Fibroblast of skin of scalp (primary cell): ENCODE measurements around the gene MDC1.
"Not testable (repeated sequence)": the region's sequence is repeated elsewhere in the genome, so short reads cannot be mapped to it uniquely, and the experiment has no call there.

Experiments used
- DNase-seq: peaks from one replicate; pipeline ENCODE4 v3.0.0-alpha.2; 2013

Gene MDC1

GRCh38 chr6:30725713-30726505, 8.8 kb upstream of the MDC1 start:
- peak; percentile 77 for DNase-seq

DNA sequence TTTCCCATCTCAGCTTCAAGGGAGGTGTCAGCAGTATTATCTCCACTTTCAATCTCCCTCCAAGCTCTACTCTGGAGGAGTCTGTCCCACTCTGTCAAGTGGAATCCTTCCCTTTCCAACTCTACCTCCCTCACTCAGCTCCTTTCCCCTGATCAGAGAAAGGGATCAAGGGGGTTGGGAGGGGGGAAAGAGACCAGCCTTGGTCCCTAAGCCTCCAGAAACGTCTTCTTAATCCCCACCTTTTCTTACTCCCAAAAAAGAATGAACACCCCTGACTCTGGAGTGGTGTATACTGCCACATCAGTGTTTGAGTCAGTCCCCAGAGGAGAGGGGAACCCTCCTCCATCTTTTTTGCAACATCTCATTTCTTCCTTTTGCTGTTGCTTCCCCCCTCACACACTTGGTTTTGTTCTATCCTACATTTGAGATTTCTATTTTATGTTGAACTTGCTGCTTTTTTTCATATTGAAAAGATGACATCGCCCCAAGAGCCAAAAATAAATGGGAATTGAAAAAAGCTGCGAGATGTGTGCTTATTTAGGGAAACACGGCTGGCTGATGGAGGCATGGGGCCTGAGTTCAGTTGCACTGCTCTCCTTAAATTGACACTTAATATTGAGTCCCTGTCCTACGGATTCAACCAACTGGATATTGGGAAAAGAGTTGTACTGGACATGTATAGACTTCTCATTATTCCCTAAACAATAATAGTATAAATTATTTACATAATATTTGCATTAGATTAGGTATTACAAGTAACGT, 8.0 kb upstream of the MDC1 start:
- DNase-seq, result peak; percentile 30

DNA sequence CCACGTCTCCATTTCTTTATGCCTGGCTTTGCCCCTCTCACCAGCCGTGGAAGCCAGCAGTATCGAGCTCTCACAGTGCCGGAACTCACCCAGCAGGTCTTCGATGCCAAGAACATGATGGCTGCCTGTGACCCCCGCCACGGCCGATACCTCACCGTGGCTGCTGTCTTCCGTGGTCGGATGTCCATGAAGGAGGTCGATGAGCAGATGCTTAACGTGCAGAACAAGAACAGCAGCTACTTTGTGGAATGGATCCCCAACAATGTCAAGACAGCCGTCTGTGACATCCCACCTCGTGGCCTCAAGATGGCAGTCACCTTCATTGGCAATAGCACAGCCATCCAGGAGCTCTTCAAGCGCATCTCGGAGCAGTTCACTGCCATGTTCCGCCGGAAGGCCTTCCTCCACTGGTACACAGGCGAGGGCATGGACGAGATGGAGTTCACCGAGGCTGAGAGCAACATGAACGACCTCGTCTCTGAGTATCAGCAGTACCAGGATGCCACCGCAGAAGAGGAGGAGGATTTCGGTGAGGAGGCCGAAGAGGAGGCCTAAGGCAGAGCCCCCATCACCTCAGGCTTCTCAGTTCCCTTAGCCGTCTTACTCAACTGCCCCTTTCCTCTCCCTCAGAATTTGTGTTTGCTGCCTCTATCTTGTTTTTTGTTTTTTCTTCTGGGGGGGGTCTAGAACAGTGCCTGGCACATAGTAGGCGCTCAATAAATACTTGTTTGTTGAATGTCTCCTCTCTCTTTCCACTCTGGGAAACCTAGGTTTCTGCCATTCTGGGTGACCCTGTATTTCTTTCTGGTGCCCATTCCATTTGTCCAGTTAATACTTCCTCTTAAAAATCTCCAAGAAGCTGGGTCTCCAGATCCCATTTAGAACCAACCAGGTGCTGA, 7.0 kb upstream of the MDC1 start:
- DNase-seq, result peak; percentile 33

- DNase-seq, result not testable (repeated sequence)
Observed at GRCh38 chr6:30723159-30723842, 6.2 kb upstream of the MDC1 start.

DNA sequence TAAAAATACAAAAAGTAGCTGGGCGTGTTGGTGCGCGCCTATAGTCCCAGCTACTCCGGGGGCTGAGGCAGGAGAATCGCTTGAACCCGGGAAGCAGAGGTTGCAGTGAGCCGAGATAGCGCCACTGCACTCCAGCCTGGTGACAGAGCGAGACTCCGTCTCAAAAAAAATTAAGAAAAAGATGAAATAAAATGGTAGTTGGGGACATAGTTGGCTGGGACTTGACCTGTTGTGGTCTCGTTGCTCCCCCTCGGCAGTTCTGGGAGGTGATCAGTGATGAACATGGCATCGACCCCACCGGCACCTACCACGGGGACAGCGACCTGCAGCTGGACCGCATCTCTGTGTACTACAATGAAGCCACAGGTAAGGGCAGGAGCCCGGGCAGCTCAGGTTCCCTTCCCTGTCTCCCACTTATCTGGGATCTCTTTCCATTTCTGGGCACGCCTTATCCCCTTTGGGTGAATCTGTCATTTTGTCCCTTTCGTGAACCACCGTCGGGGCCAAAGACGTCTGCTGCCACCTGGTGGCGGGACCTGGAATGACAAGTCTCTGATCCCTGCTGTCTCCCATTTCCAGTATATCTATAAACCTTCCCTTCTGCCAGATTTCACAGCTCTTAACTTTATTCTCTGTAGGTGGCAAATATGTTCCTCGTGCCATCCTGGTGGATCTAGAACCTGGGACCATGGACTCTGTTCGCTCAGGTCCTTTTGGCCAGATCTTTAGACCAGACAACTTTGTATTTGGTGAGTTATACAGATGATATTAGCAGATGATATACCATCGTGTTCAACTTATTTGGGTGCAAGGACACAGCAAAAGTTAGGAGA, 5.4 kb upstream of the MDC1 start:
- DNase-seq, result peak; percentile 82

DNA sequence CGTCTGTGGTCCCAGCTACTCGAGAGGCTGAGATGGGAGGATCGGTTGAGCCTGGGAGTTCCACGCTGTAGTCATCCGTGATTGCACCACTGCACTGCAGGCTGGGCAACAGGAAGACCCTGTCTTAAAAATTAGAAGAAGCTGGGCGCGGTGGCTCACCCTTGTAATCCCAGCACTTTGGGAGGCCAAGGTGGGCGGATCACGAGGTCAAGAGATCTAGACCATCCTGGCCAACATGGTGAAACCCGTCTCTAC, 4.9 kb upstream of the MDC1 start:
- DNase-seq, result peak; percentile 32

DNA sequence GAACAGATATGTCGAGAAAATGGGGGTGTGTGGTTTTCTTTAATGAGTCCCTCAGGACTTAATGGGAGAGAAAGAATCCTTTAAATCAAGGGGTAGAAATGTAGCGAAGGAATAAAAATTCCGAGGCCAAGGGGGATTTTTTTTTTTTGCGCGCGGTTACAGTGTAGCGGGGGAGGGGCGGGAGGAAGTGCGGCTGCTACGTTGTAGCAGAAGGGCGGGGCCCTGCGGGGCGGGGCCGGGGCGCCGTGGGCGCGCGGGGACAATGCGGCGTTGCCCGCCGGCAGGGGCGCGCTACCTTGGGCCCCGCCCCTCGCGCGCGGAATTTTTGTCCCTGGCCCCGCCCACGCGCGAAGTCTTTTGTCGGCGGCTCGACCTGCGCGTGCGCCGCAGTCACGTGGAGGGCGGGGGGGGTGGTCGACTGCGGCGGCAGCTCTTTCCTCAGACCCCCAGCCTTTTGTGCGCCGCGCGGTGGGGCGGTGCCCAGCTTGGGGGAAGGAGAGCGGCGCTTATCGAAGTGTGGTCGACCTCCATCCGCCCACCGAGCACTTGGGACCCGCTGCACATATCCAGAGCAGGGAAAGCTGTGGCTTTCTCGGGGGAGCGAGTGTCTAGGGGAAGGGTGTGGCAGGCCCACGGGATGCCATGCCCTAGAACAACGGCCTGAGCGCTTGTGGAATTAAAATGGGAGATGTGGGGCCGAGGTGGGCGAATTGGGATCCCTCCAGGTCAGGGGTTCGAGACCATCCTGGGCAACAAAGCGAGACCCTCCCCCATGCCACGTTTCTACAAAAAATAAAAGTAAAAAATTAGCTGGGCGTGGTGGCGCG, 4.3 kb upstream of the MDC1 start:
- peak; percentile 94 for DNase-seq

GRCh38 chr6:30720738-30721197, 3.7 kb upstream of the MDC1 start:
- DNase-seq, result peak; percentile 54

GRCh38 chr6:30719791-30720737, 3.0 kb upstream of the MDC1 start, which contains the start of gene TUBB:
TUBB (plus strand) TSS chr6:30720352; CDS start chr6:30720507, 155 bp downstream.
- DNase-seq, result peak; percentile 99

GRCh38 chr6:30719356-30719755, 2.3 kb upstream of the MDC1 start:
- DNase-seq, result no peak

DNA sequence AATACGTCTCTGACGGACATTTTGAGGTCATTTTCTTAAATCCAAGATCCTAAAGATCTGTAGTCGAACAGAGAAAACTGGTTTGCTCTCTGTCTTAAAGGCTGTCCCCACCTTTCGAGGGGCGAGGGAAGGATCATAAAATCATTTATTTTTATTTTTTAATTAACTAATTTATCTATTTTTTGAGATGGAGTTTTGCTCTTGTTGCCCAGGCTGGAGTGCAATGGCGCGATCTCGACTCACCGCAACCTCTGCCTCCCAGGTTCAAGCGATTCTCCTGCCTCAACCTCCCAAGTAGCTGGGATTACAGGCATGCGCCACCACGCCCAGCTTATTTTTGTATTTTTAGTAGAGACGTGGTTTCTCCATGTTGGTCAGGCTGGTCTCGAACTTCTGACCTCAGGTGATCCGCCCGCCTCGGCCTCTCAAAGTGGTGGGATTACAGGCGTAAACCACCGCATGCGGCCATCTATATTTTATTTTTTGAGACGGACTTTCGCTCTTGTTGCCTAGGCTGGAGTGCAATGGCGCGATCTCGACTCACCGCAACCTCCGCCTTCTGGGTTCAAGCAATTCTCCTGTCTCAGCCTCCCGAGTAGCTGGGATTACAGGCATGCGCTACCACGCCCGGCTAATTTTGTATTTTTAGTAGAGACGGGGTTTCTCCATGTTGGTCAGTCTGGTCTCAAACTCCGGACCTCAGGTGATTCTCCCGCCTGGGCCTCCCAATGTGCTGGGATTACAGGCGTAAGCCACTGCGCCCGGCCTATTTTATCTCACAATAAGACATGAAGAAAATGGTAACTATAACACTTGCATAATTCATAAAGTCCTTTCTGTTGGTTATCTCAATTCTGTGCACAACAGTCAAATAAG, 1.0 kb upstream of the MDC1 start:
- DNase-seq, result not testable (repeated sequence)

DNA sequence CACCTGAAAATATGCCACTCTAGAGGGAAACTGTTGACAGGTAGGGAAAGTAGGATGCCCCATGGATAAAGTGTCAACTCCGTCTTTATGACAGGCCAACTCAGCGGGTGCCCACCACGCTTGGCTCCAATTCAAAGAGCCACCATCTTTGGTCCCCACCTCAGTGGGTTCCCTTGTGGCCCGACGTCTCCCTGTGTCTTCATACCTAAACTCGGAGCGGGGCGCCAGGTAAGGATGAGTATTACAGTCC, 277 bp downstream of the MDC1 start:
- DNase-seq, result no peak

GRCh38 chr6:30714263-30714662, 2.8 kb downstream of the MDC1 start:
- DNase-seq, result no peak

GRCh38 chr6:30712441-30712945, 4.6 kb downstream of the MDC1 start:
- no peak for DNase-seq

GRCh38 chr6:30711758-30712380, 5.2 kb downstream of the MDC1 start:
- no peak for DNase-seq

DNA sequence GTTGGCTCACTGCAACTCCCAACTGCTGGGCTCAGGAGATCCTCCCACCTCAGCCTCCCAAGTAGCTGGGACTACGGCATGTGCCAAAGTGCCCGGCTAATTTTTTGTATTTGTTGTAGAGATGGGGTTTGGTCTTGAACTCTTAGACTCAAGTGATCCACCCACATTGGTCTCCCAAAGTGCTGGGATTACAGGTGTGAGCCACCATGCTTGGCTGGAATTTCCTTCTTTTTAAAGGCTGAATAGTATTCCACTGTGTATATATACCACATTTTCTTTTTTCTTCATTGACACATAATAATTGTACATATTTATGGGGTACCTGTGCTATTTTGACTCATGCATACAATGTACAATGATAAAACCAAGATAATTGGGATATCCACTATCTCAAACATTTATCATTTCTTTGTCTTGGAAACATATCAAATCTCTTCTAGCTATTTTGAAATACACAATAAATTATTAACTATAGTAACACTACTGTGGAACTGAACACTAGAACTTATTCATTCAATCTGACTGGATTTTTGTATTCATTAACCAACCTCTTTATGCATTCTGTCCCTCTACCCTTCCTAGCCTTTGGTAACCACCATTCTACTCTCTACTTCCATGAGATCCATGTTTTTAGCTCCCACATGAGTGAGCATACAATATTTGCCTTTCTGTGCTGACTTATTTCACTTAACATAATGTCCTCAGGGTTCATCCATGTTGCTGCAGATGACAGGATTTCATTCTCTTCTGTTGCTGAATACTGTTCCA, 7.8 kb downstream of the MDC1 start:
- DNase-seq, result no peak

DNA sequence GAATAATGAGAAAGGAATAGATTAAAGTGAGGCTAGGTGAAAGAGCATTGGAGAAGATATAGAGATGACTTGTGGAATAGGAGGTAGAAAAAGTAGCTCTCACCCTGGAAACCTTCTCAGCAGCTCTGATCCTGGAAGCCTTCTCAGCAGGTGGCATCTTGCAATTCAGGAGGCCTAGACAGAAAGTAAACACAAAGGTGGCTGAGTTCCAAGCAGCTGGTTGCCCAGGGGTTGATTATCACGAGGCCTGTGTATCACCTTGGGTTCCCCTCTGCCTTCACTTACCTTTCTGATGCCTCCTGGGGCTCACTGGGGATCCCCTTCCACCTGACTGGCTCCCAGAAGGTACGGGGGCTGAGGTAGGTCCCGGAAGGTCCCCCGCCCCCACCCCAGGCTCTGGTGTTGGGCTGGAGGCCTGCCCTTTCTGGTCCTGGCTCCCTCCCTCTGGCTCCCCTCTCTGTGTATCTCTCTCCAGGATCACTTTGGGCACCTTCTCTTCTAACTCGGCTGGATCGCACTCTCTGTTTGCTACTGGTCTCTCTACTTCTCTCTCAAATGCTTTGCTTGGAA, 9.7 kb downstream of the MDC1 start:
- no peak for DNase-seq
